ENCODE results near the gene KDM5C.

Gene KDM5C

DNA sequence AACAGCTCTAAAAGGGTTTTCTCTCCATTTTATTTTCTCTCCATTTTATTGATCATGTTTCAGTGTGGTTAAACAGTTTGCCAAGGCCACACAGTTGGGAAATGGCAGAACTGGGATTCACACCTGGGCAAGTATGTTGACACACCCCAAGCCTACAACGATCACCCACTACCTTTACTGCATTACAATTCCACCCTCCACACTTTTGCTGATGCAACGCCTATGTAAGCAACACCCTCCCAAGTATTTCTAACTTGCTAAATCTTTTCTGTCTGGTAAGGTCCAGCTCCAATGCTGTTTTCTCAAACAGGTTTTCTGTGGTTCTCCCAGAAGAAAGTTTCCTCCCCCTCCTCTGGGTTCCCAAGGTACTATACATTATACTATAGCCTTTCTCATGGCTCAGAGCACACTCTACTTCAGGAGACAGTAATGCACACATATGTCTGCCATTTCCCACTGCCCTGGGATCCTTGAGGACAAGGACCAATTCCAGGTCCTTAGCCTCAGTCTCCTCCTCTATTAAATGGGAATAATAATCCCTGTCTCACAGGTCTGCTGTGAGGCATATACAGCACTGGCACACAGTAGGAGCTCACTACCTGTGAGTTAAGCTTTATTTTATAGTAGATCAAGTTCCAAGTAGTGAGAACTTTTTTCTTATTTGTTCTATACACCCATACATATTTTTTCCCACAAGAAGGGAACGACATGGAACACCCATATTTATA is 28.4 kb upstream of the KDM5C start:
- DNase-seq, result no peak
- in situ Hi-C loops (cut with HindIII; ENCODE audit: low pct_ligation_motif_present, low pct_unique_long_range_greater_than_20kb, low sequenced_read_pairs), result no loop called here

DNA sequence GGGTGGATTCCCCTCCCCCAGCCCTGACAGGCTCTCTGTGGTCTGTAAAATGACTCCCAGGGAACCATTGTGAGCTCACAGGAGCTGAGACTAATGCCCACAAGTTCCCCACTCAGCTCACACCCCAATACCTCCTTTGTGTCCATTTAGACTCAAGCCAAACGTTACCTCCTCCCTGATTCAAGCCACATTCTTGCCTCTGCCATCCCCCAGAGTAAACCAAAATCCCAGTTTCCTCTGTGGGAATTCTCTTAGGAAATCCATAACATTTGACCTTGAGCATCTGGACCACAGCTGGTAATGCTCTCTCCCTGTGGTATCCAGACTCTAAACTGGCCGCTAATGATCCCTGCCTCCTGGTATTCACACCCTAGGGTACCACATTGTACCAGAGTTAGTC is 26.3 kb upstream of the KDM5C start:
- DNase-seq, result no peak
- in situ Hi-C loops (cut with HindIII; ENCODE audit: low pct_ligation_motif_present, low pct_unique_long_range_greater_than_20kb, low sequenced_read_pairs), result no loop called here

DNA sequence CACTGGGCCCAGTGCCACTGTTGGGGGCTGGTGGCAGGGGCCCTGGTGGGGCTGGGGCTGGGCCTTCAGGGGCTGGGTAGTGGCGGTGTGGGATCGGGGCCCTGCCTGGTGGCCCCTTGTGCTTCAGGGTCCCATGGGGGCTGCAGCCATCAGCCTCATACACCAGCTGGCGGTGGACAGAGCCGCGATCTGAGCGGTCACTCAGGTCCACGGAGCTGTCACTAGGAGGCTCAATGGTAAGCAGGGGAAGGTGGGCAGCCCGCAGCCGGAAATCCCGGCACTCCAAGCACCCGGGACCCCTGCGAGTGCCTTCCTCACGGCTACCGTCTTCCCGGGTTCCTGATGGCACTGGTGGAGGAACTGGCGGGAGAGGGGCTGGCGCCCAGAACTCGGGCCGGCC is 25.5 kb upstream of the KDM5C start:
- in situ Hi-C loops (cut with HindIII; ENCODE audit: low pct_ligation_motif_present, low pct_unique_long_range_greater_than_20kb, low sequenced_read_pairs), result no loop called here
- no peak for DNase-seq

DNA sequence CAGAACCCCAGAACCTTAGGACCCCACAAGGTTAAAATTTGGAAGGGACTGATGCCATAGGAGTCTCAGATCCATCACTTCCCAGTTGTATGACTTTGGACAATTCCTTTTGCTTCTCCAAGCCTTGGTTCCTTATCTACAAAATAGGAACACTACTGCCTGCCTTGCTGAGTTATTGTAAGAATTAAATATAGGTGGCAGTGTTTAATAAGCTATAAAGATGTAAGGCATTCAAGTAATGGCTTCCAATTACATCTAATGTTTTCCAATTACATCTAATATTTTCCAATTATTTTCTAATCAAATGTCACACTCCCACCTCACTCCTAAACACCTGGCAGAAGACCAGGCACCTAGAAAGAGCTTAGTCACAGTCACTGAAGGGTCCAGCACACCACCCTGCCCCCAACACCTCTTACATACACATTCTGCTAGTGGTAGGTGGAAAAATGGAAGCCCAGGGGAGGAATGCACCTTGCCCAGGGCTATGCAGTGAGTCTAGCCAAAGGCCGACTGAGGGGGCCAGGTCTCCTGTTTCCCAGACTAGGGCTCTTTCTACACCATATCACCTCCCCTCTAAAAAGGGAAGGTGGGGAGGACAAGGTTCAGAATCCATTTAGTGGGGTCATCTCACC is 24.5 kb upstream of the KDM5C start:
- DNase-seq, result no peak
- in situ Hi-C loops (cut with HindIII; ENCODE audit: low pct_ligation_motif_present, low pct_unique_long_range_greater_than_20kb, low sequenced_read_pairs), result no loop called here

DNA sequence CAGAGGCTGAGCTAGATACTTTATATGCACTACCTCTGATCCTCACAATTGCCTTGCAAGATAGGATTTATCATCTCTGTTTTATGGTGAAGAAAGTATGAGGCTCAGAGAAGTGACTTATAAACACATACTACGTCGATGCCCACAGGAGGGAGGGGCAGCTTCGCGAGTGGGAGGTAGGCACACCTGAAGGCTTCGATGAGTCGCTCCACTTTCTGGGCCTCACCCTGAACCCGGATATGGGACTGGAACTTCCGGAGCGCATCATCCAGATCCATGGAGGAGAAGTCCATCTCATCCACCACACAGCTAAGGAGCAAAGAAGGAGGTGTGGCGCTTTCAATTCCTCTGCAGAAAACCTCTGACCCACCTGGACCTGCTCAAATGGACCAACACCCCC is 22.9 kb upstream of the KDM5C start:
- in situ Hi-C loops (cut with HindIII; ENCODE audit: low pct_ligation_motif_present, low pct_unique_long_range_greater_than_20kb, low sequenced_read_pairs), result no loop called here
- no peak for DNase-seq

DNA sequence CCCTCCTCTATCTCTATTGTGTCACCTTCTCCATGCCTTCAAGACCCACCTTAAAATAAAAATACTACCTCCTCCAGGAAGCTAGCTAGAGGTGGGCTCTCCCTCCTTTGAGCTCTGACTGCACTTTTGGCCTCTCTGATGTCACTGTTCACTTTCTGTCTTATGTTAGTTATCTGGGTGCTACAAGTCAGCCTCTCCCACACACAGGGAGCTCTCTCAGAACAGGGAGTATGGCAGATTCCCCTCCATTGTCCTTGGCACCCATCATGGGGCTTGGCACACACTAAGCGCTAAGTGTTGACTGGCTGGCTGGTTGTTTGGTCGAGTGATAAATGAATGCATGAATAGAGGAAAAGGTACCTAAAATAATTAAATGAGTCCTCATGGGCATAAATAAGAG is 21.2 kb upstream of the KDM5C start:
- in situ Hi-C loops (cut with HindIII; ENCODE audit: low pct_ligation_motif_present, low pct_unique_long_range_greater_than_20kb, low sequenced_read_pairs), result no loop called here
- DNase-seq, result no peak

DNA sequence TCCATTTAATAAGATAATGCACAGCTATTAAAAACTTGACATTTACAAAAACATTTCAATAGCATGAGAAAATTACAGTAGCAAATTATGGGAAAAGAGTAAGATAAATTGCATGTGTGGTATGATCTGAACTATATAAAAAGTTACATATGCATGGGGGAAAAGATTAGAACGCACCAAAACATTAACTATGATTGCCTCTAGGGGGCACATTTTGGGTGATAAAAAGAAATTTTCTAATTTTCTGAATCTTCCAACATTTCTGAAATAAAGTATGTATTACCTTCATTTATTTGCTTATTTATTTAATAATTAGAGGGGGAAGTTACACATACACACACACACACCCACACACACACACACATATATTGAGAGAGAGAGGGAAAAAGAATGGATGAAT is 19.6 kb upstream of the KDM5C start:
- in situ Hi-C loops (cut with HindIII; ENCODE audit: low pct_ligation_motif_present, low pct_unique_long_range_greater_than_20kb, low sequenced_read_pairs), result no loop called here

DNA sequence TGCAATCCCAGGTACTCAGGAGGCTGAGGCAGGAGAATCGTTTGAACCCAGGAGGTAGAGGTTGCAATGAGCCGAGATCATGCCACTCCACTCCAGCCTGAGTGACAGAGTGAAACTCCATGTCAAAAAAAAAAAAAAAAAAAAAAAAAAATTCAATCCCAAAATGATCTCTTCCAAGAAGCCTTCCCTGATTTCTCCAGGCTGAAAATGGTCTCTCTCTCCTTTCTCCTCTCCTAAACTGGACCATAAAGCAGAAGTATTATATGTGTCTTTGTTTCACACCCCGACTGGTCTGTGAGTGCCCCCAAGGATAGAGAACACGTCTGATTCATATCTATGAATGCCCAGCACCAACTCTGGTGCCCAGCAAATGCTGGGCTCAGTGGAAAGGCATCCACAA is 17.3 kb upstream of the KDM5C start:
- DNase-seq, result no peak
- in situ Hi-C loops (cut with HindIII; ENCODE audit: low pct_ligation_motif_present, low pct_unique_long_range_greater_than_20kb, low sequenced_read_pairs), result no loop called here

More for the DNA sequence above, 19.6 kb upstream of the KDM5C start:
- no peak for DNase-seq

DNA sequence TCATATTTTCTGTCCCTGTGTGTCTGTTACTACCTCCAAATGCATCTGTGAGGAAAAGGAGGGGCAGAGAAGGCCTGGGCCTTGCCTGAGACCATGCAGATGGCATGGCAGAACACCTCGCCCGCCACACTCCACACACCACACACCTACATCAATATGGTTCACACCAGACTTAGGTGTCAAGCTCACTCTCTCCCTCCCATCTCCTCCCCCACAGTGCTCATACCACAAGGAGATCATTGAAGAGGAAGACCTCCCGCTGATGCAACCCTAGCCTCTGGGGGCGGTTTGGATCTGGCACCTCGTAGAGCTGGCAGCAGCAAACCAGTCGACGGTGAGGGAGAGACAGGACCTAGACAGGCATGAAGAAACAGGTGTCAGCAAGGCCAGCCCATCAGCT is 16.6 kb upstream of the KDM5C start:
- in situ Hi-C loops (cut with HindIII; ENCODE audit: low pct_ligation_motif_present, low pct_unique_long_range_greater_than_20kb, low sequenced_read_pairs), result no loop called here
- DNase-seq, result no peak

DNA sequence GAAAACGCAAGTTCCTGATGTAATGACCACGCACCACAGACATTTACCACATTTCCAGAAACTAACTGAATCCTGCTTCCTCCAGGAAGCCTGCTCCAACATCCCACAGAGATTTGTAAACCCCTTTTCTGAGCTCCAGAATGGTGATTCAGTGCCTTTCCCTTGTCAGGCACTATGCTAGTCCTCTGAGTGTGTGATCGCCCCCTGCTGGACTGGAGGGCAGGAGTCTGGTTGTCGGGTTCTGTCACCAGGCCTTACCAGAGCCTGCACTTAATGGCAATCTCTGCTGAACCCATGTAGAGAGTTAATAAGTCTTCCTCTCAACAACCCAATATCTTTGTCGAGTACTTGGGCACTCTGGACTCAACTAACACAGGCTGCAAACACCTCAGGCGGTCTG is 14.5 kb upstream of the KDM5C start:
- in situ Hi-C loops (cut with HindIII; ENCODE audit: low pct_ligation_motif_present, low pct_unique_long_range_greater_than_20kb, low sequenced_read_pairs), result no loop called here
- DNase-seq, result no peak

DNA sequence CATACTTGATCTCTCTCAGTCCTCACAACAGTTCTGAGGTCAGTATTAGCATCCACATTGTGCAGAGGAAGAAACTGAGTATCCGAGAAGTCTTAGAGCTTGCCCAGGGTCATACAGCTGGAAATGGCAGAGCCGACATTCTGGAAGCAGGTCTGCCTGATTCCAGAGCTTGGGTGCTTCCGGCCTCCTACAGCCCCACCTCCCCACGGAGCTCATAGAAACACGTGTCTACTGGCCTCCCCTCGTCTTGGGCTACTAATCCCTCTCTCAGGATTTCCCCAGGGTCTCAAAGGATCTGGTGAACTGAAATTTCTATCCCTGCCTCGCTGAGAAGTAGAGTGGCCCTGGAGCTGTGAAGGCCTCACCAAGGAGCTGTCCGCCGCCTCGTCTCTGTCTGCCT is 12.0 kb upstream of the KDM5C start:
- DNase-seq, result no peak

DNA sequence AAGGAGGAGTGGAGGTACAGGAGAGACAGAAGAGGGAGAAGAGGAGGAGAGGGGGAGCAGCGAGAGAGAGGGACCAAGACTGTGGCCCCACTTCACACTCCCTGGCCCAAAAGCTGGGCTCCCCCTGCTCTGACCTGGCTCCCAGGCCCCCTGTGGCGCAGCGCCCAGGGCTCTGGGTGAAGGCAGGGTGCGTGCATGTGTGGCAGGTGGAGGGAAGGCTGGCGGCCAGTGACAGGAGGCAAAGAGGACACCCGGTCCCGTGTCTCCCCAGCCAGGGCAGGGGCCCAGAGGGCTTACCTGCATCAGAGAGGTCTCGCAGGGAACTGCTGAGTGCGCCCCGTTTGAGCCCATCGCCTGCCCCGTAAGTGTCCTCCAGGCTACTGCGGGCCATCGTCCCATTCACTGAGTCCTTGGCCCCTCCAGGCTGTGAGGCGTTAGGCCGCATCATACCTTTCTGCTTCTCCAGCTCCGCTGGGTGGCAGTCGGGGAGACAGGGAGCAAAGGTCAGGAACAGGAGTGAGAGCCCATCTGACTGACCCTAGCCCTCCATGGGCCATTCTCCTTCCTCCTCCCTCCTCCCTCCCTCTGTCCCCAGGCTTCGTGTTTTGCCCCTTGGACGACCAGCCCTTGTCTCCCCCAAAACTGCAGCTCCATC is 11.1 kb upstream of the KDM5C start:
- in situ Hi-C loops (cut with HindIII; ENCODE audit: low pct_ligation_motif_present, low pct_unique_long_range_greater_than_20kb, low sequenced_read_pairs), result no loop called here
- no peak for DNase-seq

More for the DNA sequence above, 12.0 kb upstream of the KDM5C start:
- in situ Hi-C loops (cut with HindIII; ENCODE audit: low pct_ligation_motif_present, low pct_unique_long_range_greater_than_20kb, low sequenced_read_pairs), result no loop called here

DNA sequence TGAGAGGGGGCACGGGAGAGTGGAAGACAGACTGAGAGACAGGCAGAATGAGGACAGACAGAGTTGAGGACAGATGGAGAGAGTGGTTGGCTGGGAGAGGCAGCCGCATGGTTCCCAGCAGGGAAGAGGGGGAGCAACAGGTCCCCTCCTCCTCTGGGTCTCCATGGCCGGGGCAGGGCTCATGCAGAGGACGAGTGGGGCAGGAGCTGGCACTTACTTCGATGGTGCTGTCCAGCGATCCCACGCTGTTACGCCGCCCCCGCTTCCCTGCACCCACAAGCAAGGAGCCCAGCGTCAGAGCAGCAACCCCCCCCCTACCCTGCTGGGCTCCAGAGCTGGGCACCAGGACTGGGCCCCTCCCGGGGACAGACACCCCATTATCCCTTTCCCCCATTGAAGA is 10.6 kb upstream of the KDM5C start:
- in situ Hi-C loops (cut with HindIII; ENCODE audit: low pct_ligation_motif_present, low pct_unique_long_range_greater_than_20kb, low sequenced_read_pairs), result no loop called here
- DNase-seq, result no peak

DNA sequence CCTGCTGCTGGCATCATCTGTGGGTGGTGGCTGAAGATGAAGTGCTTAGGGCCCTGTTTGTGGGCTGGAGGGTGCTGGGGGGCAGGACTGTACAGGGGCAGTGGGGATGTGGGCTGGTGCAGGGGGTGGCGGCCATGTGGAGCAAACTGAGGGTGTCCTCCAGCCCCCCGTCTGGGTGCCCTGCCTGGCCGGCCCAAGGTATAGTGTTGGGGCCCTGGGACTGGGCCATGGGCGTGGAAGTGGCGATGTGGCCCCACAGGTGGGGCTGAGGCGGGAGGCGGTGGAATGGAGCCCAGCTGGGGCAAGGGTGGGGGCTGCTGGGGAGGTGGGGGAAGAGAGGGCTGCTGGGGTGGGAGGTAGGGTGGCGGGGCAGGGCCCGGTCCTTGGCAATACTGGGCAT is 9.5 kb upstream of the KDM5C start:
- no peak for DNase-seq
- in situ Hi-C loops (cut with HindIII; ENCODE audit: low pct_ligation_motif_present, low pct_unique_long_range_greater_than_20kb, low sequenced_read_pairs), result no loop called here

DNA sequence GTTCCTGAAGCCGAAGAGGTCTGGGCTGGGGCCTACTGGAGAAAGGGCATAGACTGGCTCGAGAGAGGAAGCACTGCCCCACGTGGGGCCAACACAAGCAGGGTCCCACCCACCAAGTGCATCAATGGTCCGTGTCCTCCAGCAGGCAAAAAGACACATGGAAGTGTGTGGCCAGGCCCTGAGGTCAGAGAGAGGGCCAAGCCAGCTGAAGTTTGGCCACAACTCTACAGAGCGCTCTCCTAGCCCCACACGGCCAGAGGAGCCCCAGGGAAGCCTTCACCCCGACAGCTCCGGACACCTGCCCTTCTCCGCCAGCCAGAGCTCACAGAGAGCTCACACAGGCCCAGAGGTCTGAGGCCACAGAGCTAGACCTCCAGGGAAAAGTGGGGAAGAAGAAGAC is 8.5 kb upstream of the KDM5C start:
- DNase-seq, result no peak
- in situ Hi-C loops (cut with HindIII; ENCODE audit: low pct_ligation_motif_present, low pct_unique_long_range_greater_than_20kb, low sequenced_read_pairs), result no loop called here

DNA sequence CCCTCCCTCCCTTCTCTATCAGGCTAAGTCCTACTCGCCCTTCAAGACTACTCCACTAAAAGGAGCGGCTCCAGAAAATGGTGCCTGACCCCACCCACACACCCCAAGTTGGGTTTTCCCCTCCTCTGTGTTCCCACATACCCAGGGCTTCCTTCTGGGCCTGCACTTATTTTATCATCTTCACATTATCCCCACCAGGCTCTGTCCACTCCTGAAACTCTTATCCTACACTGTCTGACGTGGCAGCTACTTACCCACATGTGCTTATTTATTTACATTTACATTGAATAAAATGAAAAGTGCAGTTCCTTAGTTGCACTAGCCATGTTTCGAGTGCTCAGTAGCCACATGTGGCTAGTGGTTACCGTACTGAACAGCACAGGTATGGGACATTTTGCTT is 5.1 kb upstream of the KDM5C start:
- no peak for DNase-seq
- in situ Hi-C loops (cut with HindIII; ENCODE audit: low pct_ligation_motif_present, low pct_unique_long_range_greater_than_20kb, low sequenced_read_pairs), result no loop called here

DNA sequence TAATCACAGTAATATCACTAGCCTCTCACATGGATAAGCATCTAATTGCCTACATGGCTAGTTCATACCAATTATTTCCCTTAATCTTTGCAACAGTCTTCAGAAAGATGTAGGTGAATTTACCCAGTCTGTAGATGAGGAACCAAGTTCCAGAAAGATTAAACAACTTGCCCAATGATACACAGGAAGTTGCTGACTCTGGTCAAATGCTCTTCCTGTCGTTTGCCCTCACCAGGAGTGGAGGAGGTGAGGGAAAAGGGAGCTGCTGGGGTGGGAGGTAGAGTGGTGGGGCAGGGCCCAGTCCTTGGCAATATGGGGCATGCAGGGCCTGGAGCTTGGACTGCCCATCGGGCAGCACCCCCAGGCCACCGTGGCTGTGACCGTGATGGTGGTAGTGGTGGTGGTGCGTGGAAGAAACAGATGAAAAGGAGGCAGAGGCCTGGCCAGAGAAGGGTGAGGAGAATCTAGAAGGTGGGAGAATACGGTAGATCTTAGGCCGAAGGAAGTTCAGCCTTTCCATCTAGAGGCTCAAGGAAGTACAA is 2.3 kb upstream of the KDM5C start:
- in situ Hi-C loops (cut with HindIII; ENCODE audit: low pct_ligation_motif_present, low pct_unique_long_range_greater_than_20kb, low sequenced_read_pairs), result no loop called here
- DNase-seq, result no peak

DNA sequence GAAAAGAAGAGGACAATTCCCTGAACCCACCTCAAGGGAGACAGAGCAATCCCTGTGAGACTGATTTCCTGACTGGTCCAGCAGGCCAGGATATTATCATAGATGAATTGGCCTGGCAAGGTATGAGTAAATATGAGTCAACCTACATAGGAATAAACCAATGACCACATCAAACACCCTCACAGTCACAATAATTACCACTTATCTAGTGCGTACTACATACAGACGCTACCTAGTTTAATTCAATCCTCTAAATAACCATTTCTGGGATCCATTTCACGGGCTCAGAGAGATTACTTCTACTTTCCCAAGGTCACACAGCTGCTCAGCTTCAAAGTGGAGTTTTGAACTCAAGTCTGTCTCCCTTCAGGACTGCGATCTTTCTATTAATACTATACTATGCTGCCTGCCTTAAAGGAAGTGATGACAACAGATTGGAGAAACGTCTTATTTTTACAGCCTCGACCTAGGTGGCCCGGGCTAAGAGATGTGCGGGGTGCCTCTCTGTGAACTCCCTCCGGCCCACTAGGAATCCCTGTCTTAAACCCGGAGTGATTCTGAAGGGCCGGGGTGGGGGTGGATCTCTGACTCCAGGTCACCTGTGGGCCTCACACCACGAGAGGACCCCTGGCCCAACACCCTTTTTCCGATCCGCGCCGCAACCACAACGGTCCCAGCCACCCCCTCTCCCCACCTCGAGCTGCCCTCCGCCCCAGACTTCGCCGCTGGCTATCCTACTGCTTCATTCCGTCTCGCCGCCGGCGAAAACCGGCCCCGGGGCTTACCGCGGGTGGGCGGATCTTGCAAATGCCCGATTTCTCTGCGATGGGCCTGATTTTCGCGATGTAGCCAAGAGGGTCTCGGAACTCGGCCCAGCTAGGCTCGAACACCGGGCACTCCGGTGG is 800 bp downstream of the KDM5C start:
- in situ Hi-C loops (cut with HindIII; ENCODE audit: low pct_ligation_motif_present, low pct_unique_long_range_greater_than_20kb, low sequenced_read_pairs), result no loop called here
- peak; percentile 37 for DNase-seq

Data from ACHN (cell line).